Occipital lobe (tissue), 2 donors: ENCODE measurements around the gene HEPACAM. TPM values are rescaled to one million over a fixed set of nuclear protein-coding genes. Genes with fewer than 3 reads are reported as not detected.

Experiments used
- DNase-seq: peaks from one replicate; lab custom pipeline; 2025; lab: John Stamatoyannopoulos, UW
- total RNA-seq: library from RNA; depleted of rRNA; stranded (reverse); fragments of >200 nt; gene quantifications from one replicate; pipeline ENCODE4 v1.2.3, GENCODE V29; 2014

HEPACAM gene
- total RNA-seq, 1 donor from 2014 or later = 12.6 TPM

- DNase-seq = no peak
Measured at GRCh38 chr11:124900464-124900863, 35.4 kb downstream of the HEPACAM start.

DNA sequence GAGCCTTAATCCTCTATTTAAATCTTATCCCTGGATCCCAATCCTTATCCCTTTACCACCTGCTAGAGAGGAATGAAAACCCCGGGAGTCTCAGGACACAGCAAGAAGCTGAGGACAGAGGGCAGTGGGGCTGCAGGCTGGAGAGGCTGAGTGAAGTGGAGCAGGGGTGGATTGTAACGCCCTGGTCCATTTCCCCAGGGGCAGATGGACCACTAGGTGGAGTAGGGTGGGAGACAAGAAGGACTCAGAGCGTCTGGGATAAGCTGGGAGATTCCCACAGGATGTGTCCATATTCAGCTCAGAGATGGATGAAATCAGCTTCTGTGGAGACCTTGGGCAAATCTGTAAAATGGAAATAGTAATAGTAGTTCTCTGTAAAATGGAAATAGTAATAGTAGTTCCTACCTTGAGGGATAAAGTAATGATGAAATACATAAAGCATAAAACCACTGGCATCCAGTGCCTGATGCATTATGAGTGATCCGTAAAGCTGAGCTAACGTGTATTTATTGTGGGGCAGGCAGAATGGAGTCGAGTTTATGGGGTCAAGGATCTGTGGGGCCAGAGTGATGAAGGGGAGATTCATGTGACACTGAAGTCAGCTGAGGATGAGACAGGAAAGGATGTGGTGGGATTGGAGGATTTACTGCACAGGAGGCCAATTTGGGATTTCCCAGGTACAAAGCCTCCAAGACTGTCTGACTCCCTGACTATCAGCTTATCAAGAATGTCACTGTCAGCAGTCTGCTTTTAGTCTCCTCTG lies 36.3 kb downstream of the HEPACAM start:
- DNase-seq = no peak

DNA sequence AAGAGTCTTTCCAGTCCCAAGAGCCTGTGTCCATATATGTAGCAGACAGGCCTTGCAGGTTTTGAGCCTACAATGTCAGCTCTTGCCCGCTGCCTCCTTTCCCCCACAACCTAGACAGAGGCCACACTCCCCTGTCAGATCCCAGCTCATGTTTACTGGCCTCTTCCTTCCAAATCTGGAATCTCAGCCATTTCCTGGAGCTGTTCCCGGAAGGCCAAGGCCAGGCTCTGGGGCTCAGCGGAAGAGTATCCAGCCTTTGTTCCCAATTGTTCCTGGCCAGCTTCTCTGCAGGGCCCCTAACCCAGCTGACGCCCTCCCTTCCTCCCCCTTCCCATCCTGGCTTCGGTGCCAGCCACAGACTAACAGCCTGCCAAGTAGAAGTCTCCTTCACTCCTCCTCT lies 37.1 kb downstream of the HEPACAM start:
- DNase-seq = peak; percentile 33

DNA sequence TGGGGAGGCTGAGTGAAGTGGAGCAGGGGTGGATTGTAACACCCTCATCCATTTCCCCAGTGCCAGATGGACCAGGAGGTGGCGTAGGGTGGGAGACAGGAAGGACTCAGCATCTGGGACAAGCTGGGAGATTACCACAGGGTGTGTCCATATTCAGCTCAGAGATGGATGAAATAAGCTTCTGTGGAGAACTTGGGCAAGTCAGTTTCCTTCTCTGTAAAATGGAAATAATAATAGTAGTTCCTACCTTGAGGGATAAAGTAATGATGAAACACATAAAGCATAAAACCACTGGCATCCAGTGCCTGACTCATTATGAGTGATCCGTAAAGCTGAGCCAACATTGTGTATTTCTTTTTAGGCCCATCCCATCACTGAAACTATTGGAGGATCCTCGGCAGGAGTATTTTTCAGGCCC lies 37.6 kb downstream of the HEPACAM start:
- DNase-seq = no peak

- DNase-seq = no peak
Measured at GRCh38 chr11:124897674-124898262, 38.1 kb downstream of the HEPACAM start, which contains the start of gene ROBO4. ROBO4 (minus strand) TSS chr11:124897865; CDS start chr11:124897795, 70 bp downstream.

DNA sequence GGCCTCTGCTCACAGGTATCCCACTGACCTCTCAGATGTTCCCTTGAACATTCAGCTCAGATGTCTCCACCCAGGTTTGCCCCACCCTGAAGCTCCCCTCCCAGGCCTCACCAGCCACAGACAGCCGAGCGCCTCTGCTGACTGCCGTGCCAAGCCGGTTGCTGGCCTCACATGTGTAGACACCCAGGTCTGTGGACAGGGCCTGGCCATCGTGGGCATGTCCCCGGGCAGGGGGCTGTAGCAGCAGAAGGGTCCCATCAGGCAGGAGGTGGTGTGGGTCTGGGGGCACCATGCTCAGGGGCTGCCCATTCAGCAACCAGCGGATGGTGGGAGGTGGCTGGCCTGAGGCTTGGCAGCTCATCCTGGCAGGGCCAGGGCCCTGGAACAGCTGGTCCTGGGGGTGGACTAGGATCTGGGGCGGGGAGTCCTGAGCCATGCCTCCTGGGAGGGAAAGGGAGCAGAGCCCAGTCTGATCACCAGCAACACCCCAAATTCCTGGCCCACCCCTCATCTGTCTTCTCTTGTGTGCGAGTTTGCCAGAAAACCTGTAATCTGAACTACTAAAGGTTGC lies 38.9 kb downstream of the HEPACAM start:
- no peak for DNase-seq

- DNase-seq = no peak
Measured at GRCh38 chr11:124896071-124896750, 39.6 kb downstream of the HEPACAM start.

DNA sequence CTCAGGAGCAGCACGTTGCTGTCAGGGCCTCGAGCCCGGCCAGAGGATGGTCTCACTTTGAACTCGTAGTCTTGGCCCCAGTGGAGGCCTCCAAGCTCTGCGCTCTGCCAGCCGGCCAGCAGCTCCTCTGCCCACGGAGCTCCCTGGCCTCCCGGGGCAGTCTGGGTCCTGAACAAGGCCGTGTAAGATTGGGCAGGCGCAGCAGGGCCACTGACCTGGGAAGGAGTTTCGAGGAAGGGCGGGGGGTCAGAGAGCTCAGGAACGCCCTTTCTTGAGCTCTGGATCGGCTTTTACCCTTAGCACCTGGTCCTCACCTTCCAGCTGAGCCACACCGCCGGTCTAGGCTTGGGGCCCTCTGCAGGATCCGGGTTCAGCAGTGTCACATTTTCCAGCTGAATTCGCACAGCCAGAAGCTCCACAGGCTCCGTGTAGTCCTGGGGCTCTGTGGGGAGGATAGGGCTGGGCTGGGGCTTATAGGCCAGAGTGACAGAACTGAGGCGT lies 40.3 kb downstream of the HEPACAM start:
- DNase-seq = no peak

GRCh38 chr11:124894606-124895430 lies 41.0 kb downstream of the HEPACAM start:
- DNase-seq = no peak

DNA sequence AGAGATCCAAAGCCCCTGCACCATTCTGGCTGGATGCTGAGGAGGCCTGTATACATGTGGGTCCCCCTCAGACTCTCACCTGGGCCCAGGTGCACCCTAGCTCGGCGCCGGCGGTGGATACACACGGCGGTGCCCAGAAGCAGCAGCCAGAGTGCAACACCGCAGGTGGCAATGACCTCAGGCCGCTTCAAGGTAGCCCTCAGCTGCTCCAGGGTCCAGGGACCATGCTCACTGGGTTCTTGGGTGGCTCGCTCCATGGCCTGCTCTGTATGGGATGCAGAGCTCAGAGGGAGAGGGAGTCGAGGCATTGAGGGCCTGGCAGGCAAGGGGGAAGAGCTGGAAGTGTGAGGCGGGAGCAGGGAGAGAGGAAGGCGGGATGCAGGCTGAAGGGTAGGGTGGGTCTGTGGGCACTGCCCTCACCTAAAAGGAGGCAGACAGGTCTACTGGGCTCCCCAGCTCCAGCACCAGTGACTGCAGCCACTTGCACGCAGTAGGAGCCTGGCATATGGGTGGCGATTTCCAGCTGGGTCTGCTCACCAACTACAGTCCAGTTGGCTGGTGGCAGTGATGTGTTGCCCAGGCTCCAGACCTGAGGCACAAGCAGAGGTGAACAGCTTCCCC lies 42.0 kb downstream of the HEPACAM start:
- DNase-seq = no peak

DNA sequence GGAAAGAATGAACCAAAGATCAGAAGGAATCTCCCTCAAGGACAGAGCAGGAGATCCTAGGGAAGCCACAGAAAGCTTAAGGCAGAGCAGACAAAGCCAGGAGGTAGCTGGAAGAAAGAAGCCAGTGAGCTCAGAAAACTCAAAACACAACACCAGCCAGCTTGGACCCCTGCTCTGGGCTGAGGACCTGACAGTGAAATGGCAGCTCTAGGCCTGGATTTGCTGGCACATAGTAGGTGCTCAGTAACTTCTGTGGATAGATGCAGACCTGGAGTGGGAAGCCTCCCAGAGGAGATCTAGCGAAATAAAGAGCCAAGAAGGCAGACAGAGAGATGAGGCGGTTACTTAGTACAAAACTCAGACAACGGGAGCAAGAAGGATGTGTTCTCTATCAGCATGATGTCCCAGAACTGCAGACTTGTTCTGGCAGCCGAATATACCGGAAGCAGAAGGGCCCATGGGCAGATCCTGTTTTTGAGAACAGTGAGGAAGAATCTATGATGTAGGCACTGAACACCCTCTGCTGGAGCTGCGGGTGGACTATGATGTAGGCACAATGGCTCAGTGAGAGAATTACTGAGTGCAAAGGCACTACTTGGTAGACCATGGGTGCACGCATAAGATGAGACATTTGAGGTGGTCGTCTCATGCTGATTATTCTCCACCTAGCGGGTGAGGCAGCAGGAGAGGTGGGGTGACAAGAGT lies 42.9 kb downstream of the HEPACAM start:
- no peak for DNase-seq

- DNase-seq = no peak
Measured at GRCh38 chr11:124892146-124892545, 43.7 kb downstream of the HEPACAM start.

DNA sequence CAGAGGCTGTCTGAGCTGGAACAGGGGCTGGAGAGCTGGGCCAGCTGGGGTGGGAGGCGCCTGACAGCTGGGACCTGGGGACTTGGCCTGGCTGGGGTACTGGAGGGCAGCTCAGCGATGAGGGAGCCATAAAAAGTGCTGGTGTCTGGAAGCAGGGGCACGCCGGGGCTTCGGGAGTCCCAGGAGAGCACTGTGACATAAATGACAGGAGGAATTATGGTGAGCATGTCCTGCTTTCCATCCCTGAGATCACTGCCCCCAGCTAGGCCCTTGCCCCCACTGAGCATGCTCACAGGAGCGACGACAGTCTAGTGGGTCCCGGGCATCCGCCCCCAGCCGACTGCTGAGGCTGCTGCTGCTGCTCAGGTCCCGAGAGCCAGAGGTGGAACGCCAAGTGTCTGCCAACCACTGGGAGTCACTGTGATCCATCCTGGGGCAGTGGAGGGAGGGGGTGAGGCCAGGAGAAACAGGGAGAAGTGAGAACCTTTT lies 44.4 kb downstream of the HEPACAM start:
- no peak for DNase-seq

DNA sequence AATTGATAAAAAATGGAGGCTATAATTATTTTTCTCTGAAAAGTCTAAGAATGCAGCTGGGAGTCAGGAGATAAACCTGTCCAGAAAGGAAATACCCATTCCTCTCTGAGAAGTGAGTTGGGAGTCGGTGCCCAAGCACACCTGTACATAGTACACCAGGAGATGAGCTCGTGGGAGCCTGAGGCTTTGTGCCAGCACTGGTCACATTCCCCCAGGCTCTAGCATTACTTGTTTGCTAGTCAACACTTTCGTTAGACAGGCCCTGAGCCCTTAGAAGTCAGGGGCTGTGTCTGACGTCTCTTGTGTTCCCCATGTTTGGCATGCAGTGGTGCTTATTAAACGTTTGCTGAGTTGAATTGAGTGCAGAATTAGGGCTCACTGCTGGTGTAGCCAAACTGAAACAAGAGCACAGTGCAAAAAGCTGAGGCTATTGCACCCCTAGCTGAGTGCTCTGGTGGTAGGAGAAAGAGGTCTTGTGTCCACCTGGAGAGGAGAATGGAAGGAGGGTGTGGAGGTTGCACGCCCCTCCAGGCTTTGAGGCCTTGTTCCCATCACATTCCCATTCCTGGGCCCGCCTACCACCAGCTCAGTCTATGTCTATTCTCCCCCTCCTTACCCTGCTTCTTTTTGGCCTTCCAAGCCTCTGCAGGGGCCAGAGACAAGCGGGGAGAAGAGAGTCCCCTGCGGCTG lies 45.0 kb downstream of the HEPACAM start:
- DNase-seq = no peak

GRCh38 chr11:124890151-124890550 lies 45.7 kb downstream of the HEPACAM start:
- DNase-seq = no peak

DNA sequence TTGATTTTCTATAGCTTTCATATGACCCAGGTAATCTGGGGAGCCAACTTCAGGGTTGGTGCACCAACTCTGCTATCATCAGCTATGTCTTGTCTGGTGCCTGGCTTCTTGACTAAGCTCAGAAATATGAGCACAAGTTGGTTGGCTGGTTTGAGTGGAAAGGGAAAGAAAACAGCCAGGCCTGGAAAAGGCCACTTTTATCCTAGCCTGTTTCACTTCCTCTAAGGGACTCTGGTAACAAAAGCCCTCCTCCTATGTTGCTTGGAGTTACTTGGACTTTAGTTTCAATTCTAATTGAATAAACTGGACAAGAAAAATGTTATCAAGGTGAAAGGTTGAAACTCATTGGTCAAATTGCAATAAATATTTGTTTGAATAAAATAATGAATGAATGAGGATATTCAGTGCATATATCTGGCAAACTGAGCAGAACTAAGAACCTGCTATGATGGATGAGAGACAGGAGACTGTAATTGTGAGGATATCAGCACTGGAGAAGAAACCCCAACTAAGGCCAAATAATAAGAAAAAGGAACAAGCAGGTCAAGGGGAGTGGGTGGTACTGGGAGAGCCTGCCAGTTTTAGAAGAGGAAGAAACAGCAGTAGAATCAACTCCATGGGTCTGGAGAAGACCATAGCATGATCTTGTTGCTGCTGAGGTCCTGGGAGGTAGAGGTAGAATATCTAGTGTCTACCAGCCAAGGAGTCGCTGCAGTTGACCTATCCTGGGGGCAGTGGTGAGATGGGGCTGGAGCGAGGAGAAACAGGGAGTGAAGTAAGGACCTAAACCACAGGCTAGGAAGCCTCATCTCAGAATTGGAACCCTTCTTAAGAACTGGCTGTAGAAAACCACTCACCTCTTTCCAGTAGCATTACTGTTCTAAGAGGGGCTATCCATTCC lies 46.4 kb downstream of the HEPACAM start:
- DNase-seq = no peak

DNA sequence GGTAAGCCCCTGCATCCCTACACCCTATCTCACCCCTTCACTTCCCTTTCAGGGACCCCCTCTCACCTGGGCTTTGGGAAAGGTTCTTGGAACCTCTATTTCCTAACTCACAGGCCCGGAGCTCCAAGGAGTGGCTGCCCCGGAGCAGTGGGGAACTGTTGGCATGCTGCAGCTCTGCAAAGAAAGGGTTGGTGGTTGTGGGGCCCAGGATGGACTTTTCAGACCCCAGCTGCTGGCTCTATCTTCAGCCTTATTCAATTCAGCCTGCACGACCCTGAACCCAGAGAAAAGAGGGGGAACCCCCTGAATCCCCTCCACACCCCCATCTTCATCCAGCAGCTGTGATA lies 48.2 kb downstream of the HEPACAM start:
- no peak for DNase-seq

- DNase-seq = no peak
Measured at GRCh38 chr11:124886978-124887666, 48.7 kb downstream of the HEPACAM start.
